GM12874 (cell line): Measurements from ENCODE around the gene TENM4.

Experiments
- CTCF ChIP-seq: IDR thresholded peaks from 2 replicates; pipeline ENCODE4 v1.5.1; 2011; ENCODE audit warnings: low read depth, mild to moderate bottlenecking, control low read depth, low read length, moderate library complexity; ENCODE audit not compliant: insufficient read depth

Gene TENM4

GRCh38 chr11:79028225-79028624 is 412.6 kb downstream of the TENM4 start:
- TF ChIP-seq CTCF, result no peak

- no peak for TF ChIP-seq CTCF
Observed at GRCh38 chr11:79026803-79027445, 413.9 kb downstream of the TENM4 start.

DNA sequence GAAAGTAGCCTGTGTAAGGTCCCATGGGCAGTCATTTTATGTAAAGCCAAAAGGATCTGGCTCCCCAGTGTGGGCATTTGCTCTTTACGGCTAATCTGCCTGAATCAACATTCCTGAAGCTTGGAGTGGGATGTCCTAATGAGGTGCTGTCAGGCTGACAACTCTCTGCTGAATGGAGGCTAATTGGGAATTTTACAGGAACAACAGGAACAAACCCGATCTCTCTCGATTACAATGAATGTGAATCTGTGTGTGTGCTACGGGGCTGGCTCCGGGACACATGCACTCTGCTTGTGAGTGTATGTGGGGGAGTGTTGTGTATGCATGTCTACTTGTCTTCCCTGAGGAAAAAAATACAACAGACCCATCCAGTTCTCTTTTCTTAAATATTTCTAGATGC is 415.2 kb downstream of the TENM4 start:
- no peak for TF ChIP-seq CTCF

DNA sequence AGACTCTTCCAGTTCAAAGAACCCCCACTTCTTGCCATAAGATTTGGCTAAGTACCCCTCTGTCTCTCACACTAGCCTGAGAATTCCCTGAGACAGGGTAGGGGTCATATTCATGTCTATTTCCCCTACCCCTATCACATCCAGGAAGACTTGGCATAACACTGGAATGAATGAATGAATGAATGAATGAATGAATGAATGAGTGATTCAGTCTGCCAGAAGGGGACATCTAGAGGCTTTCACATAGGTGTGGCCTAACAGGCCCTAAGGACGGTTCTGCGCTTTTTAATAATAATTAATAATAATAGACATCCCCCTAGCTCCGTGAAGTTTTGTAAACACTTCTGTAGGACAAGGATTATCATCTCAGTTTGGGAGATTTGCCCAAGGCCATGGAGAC is 415.7 kb downstream of the TENM4 start:
- no peak for TF ChIP-seq CTCF

DNA sequence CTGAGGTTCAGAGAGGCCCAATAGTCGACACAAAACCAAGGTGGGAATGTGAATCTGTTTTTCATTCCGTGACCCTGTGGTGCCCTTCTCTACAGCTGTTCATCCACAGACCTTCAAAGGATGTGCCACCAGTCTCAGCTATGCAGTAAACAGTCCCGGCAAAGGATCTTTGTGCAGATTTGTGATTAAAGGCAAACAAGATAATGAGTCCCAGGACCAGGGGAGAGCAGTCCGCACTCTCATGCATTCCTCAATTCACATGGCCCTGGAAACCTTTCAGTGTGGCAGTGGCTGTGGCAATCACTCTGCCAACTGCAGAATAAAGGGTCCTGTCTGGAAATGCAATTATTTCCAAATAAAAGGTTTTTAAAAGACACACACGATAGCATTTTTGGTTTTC is 418.6 kb downstream of the TENM4 start:
- TF ChIP-seq CTCF, result no peak

DNA sequence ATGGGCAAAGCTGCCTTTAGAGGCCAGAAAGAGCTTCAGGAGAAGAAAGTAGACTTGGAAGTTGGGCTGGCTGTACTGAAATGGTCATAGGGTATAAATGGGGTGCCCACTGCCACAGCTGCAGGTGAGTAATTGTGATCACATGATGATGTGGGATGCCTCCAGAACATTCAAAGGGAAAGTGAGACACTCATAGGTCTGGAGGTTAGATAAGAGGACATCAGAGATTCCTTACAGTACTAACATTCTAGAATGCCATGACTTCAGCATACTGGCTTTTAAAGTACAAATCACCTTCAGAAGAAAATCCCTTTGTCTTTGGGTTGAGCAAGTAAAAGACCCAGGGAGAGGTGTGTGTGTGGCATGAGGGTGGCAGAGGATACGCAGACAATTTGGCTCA is 419.2 kb downstream of the TENM4 start:
- TF ChIP-seq CTCF, result no peak

DNA sequence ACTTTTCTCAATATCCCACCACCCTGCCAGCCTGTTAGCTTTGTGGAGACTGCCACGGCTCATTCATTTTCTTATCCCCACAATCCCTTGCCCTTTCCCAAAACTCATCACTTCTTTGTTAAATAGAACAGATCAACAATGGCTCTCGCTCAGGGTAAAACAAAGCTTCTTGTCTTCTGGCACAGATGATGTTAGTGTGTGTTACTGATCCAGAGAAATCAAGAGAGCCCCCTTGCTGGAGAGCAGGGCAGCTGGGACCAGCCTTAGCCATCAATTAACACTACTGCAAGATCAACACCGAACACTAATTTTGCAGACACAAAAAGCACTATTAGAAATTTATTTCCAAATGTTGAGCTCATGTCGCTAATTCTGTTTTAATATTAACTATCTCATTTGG is 420.9 kb downstream of the TENM4 start:
- TF ChIP-seq CTCF, result no peak
